GM18508 (cell line): ENCODE results near the gene RAD54L.
A peak's percentile ranks its signal among the peaks of the same experiment; 100 is the strongest.

ENCODE experiments used
- ATAC-seq: cut with Tn5 transposase; IDR thresholded peaks from one replicate; pipeline ENCODE4 v1.9.1; 2021; ENCODE audit warnings: moderate number of reproducible peaks; ENCODE audit not compliant: insufficient read depth, unreplicated experiment

Gene RAD54L

GRCh38 chr1:46284597-46285564, 37.3 kb downstream of the RAD54L start:
- ATAC-seq, result no peak

GRCh38 chr1:46285730-46286477, 38.3 kb downstream of the RAD54L start:
- ATAC-seq, result no peak

GRCh38 chr1:46288485-46289133, 41.0 kb downstream of the RAD54L start:
- no peak for ATAC-seq

GRCh38 chr1:46289134-46289494, 41.6 kb downstream of the RAD54L start:
- no peak for ATAC-seq

GRCh38 chr1:46289976-46290375, 42.4 kb downstream of the RAD54L start:
- ATAC-seq, result no peak

GRCh38 chr1:46295306-46295705, 47.7 kb downstream of the RAD54L start:
- no peak for ATAC-seq

DNA sequence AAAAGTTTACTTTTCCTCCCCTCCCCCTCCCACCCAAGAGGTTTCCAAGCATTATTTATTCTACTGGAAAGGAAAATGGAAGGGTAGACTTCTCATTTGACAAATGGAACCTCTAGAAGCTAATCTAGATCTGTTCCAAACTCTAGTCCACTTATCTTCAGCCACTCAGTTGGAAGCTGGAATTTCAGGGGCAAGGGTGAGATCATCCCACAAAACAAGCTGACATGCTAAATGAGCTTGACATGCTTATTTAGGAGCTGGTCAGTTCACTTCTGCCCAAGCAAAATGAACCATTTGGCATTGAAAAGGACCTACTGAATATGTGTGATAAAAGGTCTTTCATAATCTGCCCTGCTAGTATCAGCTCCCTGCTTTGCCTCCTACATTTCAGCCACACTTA, 50.8 kb downstream of the RAD54L start:
- no peak for ATAC-seq

- ATAC-seq, result no peak
Measured at GRCh38 chr1:46300673-46301405, 53.3 kb downstream of the RAD54L start.

- no peak for ATAC-seq
Measured at GRCh38 chr1:46301406-46301807, 53.8 kb downstream of the RAD54L start.

- no peak for ATAC-seq
Measured at GRCh38 chr1:46301808-46302640, 54.5 kb downstream of the RAD54L start.

GRCh38 chr1:46302641-46303037, 55.1 kb downstream of the RAD54L start:
- ATAC-seq, result no peak

DNA sequence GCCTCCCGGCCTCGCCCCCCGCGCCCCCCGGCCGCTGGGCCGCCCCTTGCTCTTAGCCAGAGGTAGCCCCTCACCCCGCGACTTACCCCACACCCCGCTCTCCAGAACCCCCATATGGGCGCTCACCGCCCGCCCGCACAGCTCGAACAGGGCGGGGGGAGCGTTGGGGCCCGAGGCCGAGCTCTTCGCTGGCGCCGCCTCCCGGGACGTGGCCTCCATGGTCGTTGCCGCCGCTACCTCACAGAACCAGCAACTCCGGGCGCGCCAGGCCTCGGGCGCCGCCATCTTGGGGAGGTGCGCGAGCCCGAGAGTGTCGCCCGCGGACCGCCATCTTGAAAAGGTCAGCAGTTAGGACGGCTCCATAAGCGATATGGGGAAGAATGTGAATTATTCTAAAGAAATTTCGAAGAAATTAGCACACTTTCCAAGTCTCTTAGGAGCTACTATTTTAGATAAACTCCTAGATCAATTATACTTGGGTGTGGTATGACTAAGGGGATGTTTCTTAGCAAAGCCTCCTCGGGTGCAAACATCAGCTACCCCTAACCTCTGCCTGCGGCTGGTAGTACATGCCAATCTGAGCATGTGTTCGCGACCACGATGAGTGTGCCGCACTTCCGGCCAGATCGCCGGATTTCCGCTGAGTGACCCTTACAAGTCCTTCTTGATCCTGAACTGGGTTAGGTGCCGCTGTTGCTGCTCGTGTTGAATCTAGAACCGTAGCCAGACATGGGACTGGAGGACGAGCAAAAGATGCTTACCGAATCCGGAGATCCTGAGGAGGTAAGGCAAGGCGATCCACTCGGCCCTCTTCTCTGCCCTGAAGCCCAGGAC, 55.7 kb downstream of the RAD54L start, which contains the start of the genes LRRC41 and UQCRH:
Gene LRRC41 (minus strand): TSS at position 579 of the 834 bp plus-strand sequence. CDS start 294 bp downstream, at position 285.
Gene UQCRH (plus strand): TSS at position 661 of the 834 bp plus-strand sequence. CDS start 69 bp downstream, at position 730.
- ATAC-seq, result peak; percentile 59

- ATAC-seq, result no peak
Measured at GRCh38 chr1:46303872-46304326, 56.3 kb downstream of the RAD54L start.

GRCh38 chr1:46306159-46306530, 58.6 kb downstream of the RAD54L start:
- no peak for ATAC-seq

GRCh38 chr1:46309401-46310159, 62.0 kb downstream of the RAD54L start:
- ATAC-seq, result no peak

DNA sequence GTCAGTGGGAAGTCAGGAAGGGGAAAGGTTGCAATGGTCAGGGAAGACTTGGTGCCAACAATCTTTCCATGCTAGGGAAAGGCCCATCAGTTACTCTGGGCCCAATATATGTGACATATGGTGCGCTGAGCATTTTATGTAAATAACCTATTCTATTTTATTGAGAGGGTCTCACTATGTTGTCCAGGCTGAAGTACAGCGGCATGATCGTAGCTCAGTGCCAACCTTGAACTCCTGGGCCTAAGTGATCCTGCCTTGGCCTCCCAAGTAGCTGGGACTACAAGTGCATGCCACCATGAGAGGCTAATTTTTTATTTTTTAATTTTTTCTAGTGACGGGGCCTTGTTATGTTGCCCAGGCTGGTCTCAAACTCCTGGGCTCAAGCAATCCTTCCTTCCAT, 62.8 kb downstream of the RAD54L start:
- no peak for ATAC-seq

GRCh38 chr1:46315669-46316403, 68.3 kb downstream of the RAD54L start:
- ATAC-seq, result no peak
